ENCODE results near the gene NRG3.

NRG3 gene

GRCh38 chr10:82910301-82910700 lies 1035.3 kb downstream of the NRG3 start:
- no peaks in the 10 kb centered on the region for H3K27me3 ChIP-seq (ENCODE audit: insufficient read depth, poor library complexity, severe bottlenecking)
- no peak overlapping the region for H3K4me3 ChIP-seq (replicated peaks; ENCODE audit: insufficient read depth, low read length)
- no peak for DNase-seq (ENCODE audit: low read depth in 1 of 2, low spot score in 1 of 2)
- no peak overlapping the region for H3K27ac ChIP-seq (replicated peaks)
- no peak for TF ChIP-seq SPI1 (IDR thresholded peaks at IDR 0.05; ENCODE audit: borderline replicate concordance, low read depth)
- TF ChIP-seq REST (IDR thresholded peaks at IDR 0.05; ENCODE audit: insufficient replicate concordance, low read depth) = no peak
- no peak for TF ChIP-seq CTCF (IDR thresholded peaks at IDR 0.05; ENCODE audit: insufficient read depth, low read length)
- no peak for TF ChIP-seq POLR2AphosphoS5 (IDR thresholded peaks at IDR 0.05; ENCODE audit: low read depth)
- TF ChIP-seq GABPA (IDR thresholded peaks at IDR 0.05; ENCODE audit: low read depth) = no peak

- H3K27ac ChIP-seq (replicated peaks) = no peak overlapping the region
- no peaks in the 10 kb centered on the region for H3K27me3 ChIP-seq (ENCODE audit: insufficient read depth, poor library complexity, severe bottlenecking)
- no peak for DNase-seq (ENCODE audit: low read depth in 1 of 2, low spot score in 1 of 2)
- TF ChIP-seq REST (IDR thresholded peaks at IDR 0.05; ENCODE audit: insufficient replicate concordance, low read depth) (no peak), POLR2AphosphoS5 (IDR thresholded peaks at IDR 0.05; ENCODE audit: low read depth) (no peak), GABPA (IDR thresholded peaks at IDR 0.05; ENCODE audit: low read depth) (no peak), CTCF (IDR thresholded peaks at IDR 0.05; ENCODE audit: insufficient read depth, low read length) (no peak), SPI1 (IDR thresholded peaks at IDR 0.05; ENCODE audit: borderline replicate concordance, low read depth) (no peak)
- no peak overlapping the region for H3K4me3 ChIP-seq (replicated peaks; ENCODE audit: insufficient read depth, low read length)
Observed at GRCh38 chr10:82914655-82915136, 1039.7 kb downstream of the NRG3 start.

- Histone ChIP-seq H3K27ac (replicated peaks) (no peak overlapping the region), H3K27me3 (ENCODE audit: insufficient read depth, poor library complexity, severe bottlenecking) (no peaks in the 10 kb centered on the region), H3K4me3 (replicated peaks; ENCODE audit: insufficient read depth, low read length) (no peak overlapping the region)
- no peak for DNase-seq (ENCODE audit: low read depth in 1 of 2, low spot score in 1 of 2)
- TF ChIP-seq POLR2AphosphoS5 (IDR thresholded peaks at IDR 0.05; ENCODE audit: low read depth) = no peak
- no peak for TF ChIP-seq GABPA (IDR thresholded peaks at IDR 0.05; ENCODE audit: low read depth)
- TF ChIP-seq REST (IDR thresholded peaks at IDR 0.05; ENCODE audit: insufficient replicate concordance, low read depth) = no peak
- TF ChIP-seq SPI1 (IDR thresholded peaks at IDR 0.05; ENCODE audit: borderline replicate concordance, low read depth) = no peak
- TF ChIP-seq CTCF (IDR thresholded peaks at IDR 0.05; ENCODE audit: insufficient read depth, low read length) = no peak
Observed at GRCh38 chr10:82916941-82917340, 1041.9 kb downstream of the NRG3 start.
